ENCODE results near the gene CLGN.
"Not testable (repeated sequence)": the region's sequence is repeated elsewhere in the genome, so short reads cannot be mapped to it uniquely, and the experiment has no call there.

CLGN gene

GRCh38 chr4:140427106-140427918 is at the start of gene CLGN:
TSS of gene CLGN (minus strand) at chr4:140427648. CDS start at chr4:140413078, 14,570 bp downstream.
- DNase-seq = peak; percentile 32 to 55

- DNase-seq = no peak
Observed at GRCh38 chr4:140472156-140472555, 44.7 kb upstream of the CLGN start.

DNA sequence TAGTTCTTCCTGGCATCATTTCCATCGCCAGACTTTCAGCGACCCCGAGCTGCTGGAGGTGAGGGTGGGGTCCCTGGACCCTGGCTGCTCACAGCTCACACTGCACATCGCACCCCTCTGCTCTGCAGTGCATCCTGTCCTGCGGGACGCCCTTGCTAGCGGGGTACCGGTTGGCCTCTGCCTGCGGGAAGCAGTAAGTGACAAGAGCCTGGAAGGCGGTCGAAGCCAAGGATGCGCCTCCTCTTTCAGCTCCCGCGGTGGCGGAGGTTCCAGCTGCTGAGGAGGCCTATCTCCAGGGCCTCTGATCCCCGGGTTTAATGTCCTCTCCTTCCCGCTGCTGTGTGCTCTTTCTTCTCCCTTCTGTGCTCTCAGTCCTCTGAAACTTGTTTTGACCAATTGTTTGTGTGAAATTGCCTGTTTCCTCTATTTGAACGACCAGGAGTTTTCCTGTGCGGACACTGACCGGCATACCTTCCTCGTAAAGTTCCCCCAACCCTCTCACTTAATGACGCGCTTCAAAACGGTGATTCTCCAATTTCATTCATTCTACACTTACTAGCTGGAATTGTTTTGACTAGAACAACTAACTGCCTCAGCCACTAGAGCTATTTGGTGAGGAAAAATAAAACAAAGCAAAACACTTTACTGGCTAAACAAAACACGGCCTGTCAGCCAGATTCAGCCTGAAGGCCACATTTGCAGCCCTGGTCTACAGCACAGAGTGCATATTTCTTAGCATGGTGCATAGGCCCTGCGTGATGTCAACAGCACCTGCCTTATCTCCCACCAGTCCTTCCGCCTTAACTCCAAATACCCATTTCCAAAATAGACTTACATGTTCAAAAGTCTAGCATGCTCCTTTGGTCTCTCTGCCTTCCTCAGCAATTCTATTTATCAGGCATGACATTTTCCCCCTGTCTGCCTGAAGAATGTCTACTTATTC is 42.6 kb upstream of the CLGN start:
- DNase-seq = no peak

GRCh38 chr4:140466146-140466545 is 38.7 kb upstream of the CLGN start:
- DNase-seq = no peak

- DNase-seq = no peak
Observed at GRCh38 chr4:140463614-140464013, 36.2 kb upstream of the CLGN start.

DNA sequence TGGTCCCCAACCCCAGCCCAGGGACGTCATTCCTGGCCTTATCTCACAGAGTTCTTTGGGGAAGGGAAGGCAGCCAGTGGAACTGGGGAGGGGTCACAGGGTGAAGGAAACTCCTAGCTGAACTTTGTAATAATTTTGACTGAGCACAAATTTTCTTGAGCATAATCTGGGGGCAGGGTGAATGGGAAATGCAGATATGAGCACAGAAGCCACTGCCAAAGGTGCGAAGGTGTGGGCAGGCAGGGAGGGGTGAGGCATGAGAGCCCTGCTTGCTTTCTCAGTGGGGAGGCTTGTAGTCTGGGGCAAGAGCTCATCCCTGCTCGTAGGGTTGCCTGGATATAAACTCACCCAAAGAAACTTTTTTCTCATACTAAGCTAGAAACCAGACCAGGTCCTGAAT is 35.7 kb upstream of the CLGN start:
- no peak for DNase-seq

DNA sequence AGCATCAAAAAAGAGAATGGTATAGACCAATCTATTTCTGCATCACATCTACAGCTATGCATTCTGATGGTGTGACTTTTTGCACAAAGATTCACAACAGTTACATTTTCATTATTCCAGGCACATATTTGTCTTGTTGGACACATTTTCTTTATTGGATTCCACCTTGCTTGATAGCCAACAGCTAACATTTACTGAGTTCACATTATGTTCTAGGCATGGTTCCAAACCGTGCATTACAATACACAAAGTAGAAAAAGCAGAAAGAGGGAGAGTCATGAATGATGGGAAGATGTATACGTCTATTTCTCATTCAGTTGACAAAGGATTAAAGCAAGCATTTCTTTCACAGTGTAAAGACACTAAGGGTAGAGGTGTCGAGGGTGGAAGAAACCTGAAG is 22.9 kb upstream of the CLGN start:
- no peak for DNase-seq

GRCh38 chr4:140448830-140449229 is 21.4 kb upstream of the CLGN start:
- DNase-seq = no peak

- no peak for DNase-seq
Observed at GRCh38 chr4:140448162-140448561, 20.7 kb upstream of the CLGN start.

DNA sequence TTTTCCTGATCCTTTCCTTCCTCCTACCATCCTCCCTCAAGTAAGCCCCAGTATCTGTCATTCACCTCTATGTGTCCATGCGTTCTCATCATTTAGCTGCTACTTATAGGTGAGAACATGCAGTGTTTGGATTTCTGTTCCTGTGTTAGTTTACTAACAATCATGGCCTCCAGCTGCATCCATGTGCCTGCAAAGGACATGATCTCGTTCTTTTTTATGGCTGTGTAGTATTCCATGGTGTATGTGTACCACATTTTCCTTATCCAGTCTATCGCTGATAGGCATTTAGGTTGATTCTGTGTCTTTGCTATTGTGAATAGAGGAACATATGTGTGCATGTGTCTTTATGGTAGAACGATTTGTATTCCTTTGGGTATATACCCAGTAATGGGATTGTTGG is 16.9 kb upstream of the CLGN start:
- DNase-seq = not testable (repeated sequence)

GRCh38 chr4:140439644-140440142 is 12.2 kb upstream of the CLGN start:
- no peak for DNase-seq

GRCh38 chr4:140427919-140428471 is 547 bp upstream of the CLGN start:
- DNase-seq = no peak

- DNase-seq = no peak
Observed at GRCh38 chr4:140426610-140427105, 790 bp downstream of the CLGN start.

DNA sequence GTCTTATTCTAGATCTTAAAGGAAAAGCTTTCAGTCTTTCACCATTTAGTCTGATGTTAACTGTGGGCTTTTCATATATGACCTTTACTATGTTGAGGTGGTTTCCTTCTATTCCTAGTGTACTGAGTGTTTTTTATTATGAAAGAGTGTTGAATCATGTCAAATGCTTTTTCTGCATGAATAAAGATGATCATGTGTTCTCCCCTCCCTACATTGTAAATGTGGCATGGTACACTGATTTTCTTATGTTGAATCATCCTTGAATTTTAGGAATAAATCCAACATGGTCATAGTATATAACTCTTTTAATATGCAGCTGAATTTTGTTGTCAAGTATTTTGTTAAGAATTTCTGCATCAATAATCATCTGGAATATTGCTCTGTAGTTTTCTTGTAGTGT is 4.3 kb downstream of the CLGN start:
- no peak for DNase-seq

DNA sequence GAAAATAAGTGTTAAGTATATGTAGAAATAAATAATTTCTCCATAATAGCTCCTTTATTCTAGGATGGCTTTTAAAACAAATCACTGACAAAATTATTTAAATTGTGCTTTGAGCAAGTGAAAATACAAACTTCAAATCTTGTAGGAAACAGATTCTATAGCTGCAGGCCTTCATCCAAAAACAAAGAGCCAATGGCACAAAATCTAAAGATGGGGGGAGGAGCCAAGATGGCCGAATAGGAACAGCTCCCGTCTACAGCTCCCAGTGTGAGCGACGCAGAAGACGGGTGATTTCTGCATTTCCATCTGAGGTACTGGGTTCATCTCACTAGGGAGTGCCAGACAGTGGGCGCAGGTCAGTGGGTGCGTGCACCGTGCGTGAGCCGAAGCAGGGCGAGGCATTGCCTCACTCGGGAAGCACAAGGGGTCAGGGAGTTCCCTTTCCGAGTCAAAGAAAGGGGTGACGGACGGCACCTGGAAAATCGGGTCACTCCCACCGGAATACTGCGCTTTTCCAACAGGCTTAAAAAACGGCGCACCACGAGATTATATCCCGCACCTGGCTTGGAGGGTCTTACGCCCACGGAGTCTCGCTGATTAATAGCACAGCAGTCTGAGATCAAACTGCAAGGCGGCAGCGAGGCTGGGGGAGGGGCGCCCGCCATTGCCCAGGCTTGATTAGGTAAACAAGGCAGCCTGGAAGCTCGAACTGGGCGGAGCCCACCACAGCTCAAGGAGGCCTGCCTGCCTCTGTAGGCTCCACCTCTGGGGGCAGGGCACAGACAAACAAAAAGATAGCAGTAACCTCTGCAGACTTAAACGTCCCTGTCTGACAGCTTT is 14.1 kb downstream of the CLGN start:
- DNase-seq = not testable (repeated sequence)

DNA sequence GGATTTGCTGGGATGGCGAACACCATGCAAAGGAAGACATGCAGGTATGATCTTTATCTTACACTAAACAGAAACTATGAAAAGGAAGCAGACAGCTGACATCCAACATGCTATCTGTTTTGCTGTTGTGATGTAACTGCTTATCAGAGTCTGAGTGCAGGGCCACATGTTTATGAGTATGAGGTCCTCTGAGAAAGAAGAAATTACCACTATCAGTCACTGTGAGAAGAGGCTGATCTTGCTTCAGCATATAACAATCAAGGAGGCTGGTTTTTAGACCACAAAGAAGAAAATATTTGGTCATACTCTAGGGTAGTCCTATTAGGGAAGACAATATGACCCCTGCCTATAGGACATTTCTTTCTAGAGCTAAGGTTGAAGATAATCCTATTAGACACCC is 18.5 kb downstream of the CLGN start:
- DNase-seq = no peak

DNA sequence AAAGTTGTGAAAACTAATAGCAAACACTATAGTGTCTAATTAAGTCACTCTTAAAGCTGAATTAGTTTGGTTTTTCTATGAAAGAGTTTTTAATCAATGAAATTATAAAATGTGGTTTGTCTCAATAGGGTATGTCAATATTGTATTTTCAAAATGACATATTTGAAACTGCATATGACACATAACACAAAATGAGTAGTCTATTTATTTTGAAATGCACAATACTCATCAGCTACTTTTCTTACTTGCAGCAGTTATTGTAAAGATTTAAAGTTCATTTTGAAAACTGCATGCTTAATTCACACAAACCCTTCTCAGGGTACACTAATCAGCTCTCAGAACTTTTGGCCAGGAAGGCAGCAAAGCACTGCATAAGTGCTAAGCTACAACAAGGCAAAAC is 21.2 kb downstream of the CLGN start:
- DNase-seq = no peak

DNA sequence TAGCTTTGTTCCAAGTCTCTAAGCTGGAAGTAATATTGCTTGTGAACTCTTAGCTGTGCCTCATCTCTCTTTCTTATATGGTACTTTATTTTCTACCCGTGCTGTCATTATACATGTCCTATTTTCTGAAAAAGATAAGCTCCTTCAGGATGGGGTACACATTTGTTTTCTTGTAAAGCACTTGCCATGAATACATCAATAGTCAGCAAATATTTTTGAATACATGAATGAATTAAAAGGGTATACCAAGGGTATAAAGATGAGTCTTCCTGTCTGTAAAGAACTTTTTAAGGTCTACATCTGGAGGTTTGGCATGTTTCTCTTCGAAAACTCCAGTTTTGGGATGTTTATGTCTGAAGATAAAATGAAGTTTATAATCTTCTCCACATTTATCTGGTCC is 27.3 kb downstream of the CLGN start:
- DNase-seq = no peak

- DNase-seq = no peak
Observed at GRCh38 chr4:140395668-140396067, 31.8 kb downstream of the CLGN start.

DNA sequence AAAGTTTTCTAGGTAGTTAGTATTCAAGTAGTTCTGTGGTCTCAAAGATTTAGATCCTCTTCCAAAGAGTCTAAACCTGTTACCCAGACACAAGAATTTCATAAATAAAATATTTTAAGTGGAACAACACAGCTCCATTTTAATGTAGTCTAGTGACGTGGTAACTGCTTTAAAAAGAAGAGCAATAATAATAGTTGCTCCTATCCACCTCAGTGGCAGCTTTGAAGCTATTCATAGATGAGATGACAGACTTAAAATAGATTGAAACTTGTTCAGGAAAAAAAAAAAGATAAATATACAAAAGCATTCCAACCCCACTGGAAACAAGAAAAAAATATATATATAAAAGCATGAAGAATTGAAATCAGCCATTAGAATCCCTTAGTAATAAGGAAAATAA is 39.4 kb downstream of the CLGN start:
- DNase-seq = no peak

GRCh38 chr4:140382732-140383131 is 44.7 kb downstream of the CLGN start:
- no peak for DNase-seq

- DNase-seq = no peak
Observed at GRCh38 chr4:140374130-140374477, 53.3 kb downstream of the CLGN start.

All from stimulated activated CD4-positive, alpha-beta T cell treated with anti-CD3 and anti-CD28 coated beads, Interleukin-4, amount 100 ng/mL, for 4 hours (primary cell).